HepG2 (cell line): ENCODE measurements around the gene TUT7.

Source experiments
- CBFB ChIP-seq: sonication (generic); formaldehyde crosslinking; IDR thresholded peaks from 2 replicates; pipeline ENCODE4 v1.4.0; 2020; ENCODE audit warnings: missing genetic modification reagents
- NPAS2 ChIP-seq: sonication (generic); formaldehyde crosslinking; IDR thresholded peaks from 2 replicates; pipeline ENCODE4 v1.8.0; 2022; ENCODE audit warnings: mild to moderate bottlenecking, missing genetic modification reagents, borderline replicate concordance
- POLR2A ChIP-seq, 2 experiments: IDR thresholded peaks; 2 replicates each; pipeline ENCODE4 v1.6.1; 2011; ENCODE audit warnings: low read depth in 2 of 2, low read length in 2 of 2, mild to moderate bottlenecking in 1 of 2, moderate library complexity in 1 of 2; ENCODE audit not compliant: insufficient read depth in 1 of 2
- ZKSCAN8 ChIP-seq: IDR thresholded peaks from 2 replicates; pipeline ENCODE4 v1.6.1; 2016; ENCODE audit warnings: borderline replicate concordance, missing genetic modification reagents, missing compliant biosample characterization
- ZNF121 ChIP-seq: sonication (generic); formaldehyde crosslinking; IDR thresholded peaks from 2 replicates; pipeline ENCODE4 v1.5.0; 2020; ENCODE audit warnings: mild to moderate bottlenecking, missing genetic modification reagents
- ZSCAN22 ChIP-seq: sonication (generic); formaldehyde crosslinking; IDR thresholded peaks from 2 replicates; pipeline ENCODE4 v1.4.0; 2020; ENCODE audit warnings: mild to moderate bottlenecking, missing genetic modification reagents
- TF ChIP-seq, protein P1 (sequence below): sonication (generic); formaldehyde crosslinking; IDR thresholded peaks from 2 replicates; pipeline ENCODE4 v1.5.0; 2020; ENCODE audit warnings: mild to moderate bottlenecking, missing genetic modification reagents, moderate library complexity

DNA sequence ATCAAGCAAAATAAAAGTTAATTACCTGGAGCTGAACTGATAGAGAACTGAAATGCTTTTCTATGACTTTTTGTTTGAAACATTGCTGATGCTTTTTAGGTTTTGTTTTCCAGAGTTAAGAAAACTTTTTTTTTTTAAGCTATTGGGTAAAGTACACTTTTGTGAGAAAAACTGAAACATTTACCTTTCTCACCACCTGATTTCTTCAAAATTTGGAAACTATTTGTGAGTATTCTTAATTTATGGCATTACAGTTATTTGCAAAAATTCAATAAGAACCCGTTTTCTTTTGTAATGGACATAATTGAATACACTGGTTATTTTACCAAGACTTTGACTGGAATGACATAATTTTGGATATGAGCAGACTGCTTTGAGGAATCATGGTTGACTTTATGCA, 101.3 kb downstream of the TUT7 start:
- TF ChIP-seq, protein P1, sequence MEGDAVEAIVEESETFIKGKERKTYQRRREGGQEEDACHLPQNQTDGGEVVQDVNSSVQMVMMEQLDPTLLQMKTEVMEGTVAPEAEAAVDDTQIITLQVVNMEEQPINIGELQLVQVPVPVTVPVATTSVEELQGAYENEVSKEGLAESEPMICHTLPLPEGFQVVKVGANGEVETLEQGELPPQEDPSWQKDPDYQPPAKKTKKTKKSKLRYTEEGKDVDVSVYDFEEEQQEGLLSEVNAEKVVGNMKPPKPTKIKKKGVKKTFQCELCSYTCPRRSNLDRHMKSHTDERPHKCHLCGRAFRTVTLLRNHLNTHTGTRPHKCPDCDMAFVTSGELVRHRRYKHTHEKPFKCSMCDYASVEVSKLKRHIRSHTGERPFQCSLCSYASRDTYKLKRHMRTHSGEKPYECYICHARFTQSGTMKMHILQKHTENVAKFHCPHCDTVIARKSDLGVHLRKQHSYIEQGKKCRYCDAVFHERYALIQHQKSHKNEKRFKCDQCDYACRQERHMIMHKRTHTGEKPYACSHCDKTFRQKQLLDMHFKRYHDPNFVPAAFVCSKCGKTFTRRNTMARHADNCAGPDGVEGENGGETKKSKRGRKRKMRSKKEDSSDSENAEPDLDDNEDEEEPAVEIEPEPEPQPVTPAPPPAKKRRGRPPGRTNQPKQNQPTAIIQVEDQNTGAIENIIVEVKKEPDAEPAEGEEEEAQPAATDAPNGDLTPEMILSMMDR: no peak
- TF ChIP-seq NPAS2 (no peak), POLR2A (IDR thresholded peaks at IDR 0.05; ENCODE audit: insufficient read depth in 1 of 2, low read depth in 2 of 2, low read length in 2 of 2) (no peak), ZKSCAN8 (CRISPR knock-in tag) (no peak), ZSCAN22 (CRISPR knock-in tag) (no peak), CBFB (CRISPR knock-in tag) (no peak), ZNF121 (no peak)
